Mucosa of stomach (tissue), 1 donor: Measurements from ENCODE around the gene TGM3.

ENCODE experiments used
- H3K27me3 ChIP-seq: one replicate; pipeline ENCODE4 v1.7.0; 2013; ENCODE audit warnings: mild to moderate bottlenecking, low read length; ENCODE audit not compliant: control insufficient read depth, insufficient read depth
- H3K36me3 ChIP-seq: one replicate; pipeline ENCODE4 v1.7.0; 2013; ENCODE audit warnings: low read length; ENCODE audit not compliant: control insufficient read depth, insufficient read depth
- H3K4me1 ChIP-seq: one replicate; pipeline ENCODE4 v1.7.0; 2013; ENCODE audit warnings: mild to moderate bottlenecking, low read length; ENCODE audit not compliant: control insufficient read depth, insufficient read depth
- H3K4me3 ChIP-seq: one replicate; pipeline ENCODE4 v1.7.0; 2013; ENCODE audit warnings: low read length
- H3K9ac ChIP-seq: one replicate; pipeline ENCODE4 v1.7.0; 2013; ENCODE audit warnings: mild to moderate bottlenecking, low read length, moderate library complexity
- H3K9me3 ChIP-seq: one replicate; pipeline ENCODE4 v1.7.0; 2013; ENCODE audit warnings: mild to moderate bottlenecking, low read length, moderate library complexity; ENCODE audit not compliant: control insufficient read depth
- donor health status: Pancreatic carcinoma.

Gene TGM3

GRCh38 chr20:2349801-2350200 lies 54.0 kb downstream of the TGM3 start:
- H3K9me3 ChIP-seq, result no peaks in the 10 kb centered on the region
- H3K4me3 ChIP-seq, result no peak overlapping the region
- H3K27me3 ChIP-seq, result peaks cover 7% of the 10 kb centered on the region
- H3K36me3 ChIP-seq, result no peaks in the 10 kb centered on the region
- no peak overlapping the region for H3K9ac ChIP-seq
- no peaks in the 10 kb centered on the region for H3K4me1 ChIP-seq

- no peaks in the 10 kb centered on the region for H3K36me3 ChIP-seq
- no peaks in the 10 kb centered on the region for H3K9me3 ChIP-seq
- H3K27me3 ChIP-seq, result peaks cover 7% of the 10 kb centered on the region
- no peaks in the 10 kb centered on the region for H3K4me1 ChIP-seq
- H3K4me3 ChIP-seq, result no peak overlapping the region
- H3K9ac ChIP-seq, result no peak overlapping the region
Observed at GRCh38 chr20:2350606-2351005, 54.8 kb downstream of the TGM3 start.

GRCh38 chr20:2353231-2353630 lies 57.4 kb downstream of the TGM3 start:
- no peak overlapping the region for H3K4me3 ChIP-seq
- H3K27me3 ChIP-seq, result peaks cover 5% of the 10 kb centered on the region
- no peaks in the 10 kb centered on the region for H3K4me1 ChIP-seq
- no peaks in the 10 kb centered on the region for H3K36me3 ChIP-seq
- no peak overlapping the region for H3K9ac ChIP-seq
- H3K9me3 ChIP-seq, result no peaks in the 10 kb centered on the region

GRCh38 chr20:2357114-2357513 lies 61.3 kb downstream of the TGM3 start:
- Histone ChIP-seq H3K4me3 (no peak overlapping the region), H3K36me3 (no peaks in the 10 kb centered on the region), H3K9me3 (no peaks in the 10 kb centered on the region), H3K4me1 (no peaks in the 10 kb centered on the region), H3K27me3 (no peaks in the 10 kb centered on the region), H3K9ac (no peak overlapping the region)

DNA sequence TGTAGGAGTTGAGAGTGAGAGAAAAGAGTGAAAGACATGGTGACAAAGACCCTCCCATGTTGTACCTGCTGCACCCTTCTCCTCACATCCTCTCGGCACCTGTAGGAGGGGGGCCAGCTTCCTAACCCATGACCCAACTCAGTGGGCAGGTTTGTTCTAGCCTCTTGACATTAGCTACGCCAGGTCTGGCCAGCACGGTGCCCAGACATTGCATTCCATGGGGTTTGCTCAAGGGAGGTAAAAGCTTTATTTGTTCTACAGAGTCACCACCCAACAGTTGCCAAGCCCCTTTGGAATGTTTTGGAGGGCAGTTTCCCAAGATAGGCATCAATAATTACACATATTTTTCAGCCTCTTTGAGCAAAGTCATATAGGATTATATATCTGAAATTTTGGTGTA lies 62.2 kb downstream of the TGM3 start:
- H3K4me3 ChIP-seq, result no peak overlapping the region
- H3K4me1 ChIP-seq, result no peaks in the 10 kb centered on the region
- H3K9ac ChIP-seq, result no peak overlapping the region
- no peaks in the 10 kb centered on the region for H3K9me3 ChIP-seq
- no peaks in the 10 kb centered on the region for H3K27me3 ChIP-seq
- H3K36me3 ChIP-seq, result no peaks in the 10 kb centered on the region

DNA sequence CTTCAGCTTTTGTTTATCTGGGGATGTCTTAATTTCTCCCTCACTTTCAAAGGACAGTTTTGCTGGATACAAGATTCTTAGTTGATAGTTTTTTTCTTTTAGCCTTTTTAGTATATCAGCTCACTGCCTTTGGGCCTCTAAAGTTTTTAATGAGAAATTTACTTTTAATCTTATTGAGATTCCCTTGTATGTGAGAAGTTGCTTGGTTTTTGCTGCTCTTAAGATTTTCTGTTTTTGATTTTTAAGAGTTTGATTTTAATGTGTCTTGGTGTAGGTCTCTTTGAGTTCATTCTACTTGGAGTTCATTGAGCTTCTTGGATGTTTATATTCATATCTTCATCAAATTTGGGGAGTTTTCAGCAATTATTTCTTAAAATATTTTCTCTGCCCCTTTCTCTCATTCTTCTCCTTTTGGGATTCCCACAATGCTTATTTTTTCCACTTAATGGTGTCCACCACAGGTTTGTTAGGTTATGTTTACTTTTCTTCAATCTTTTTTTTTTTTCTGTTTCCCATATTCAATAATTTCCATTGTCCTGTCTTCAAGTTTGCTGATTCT lies 65.3 kb downstream of the TGM3 start:
- Histone ChIP-seq H3K9me3 (no peaks in the 10 kb centered on the region), H3K9ac (no peak overlapping the region), H3K4me1 (no peaks in the 10 kb centered on the region), H3K36me3 (no peaks in the 10 kb centered on the region), H3K4me3 (no peak overlapping the region), H3K27me3 (no peaks in the 10 kb centered on the region)

- Histone ChIP-seq H3K27me3 (no peaks in the 10 kb centered on the region), H3K4me3 (no peak overlapping the region), H3K9me3 (no peaks in the 10 kb centered on the region), H3K9ac (no peak overlapping the region), H3K4me1 (no peaks in the 10 kb centered on the region), H3K36me3 (no peaks in the 10 kb centered on the region)
Observed at GRCh38 chr20:2363187-2363586, 67.4 kb downstream of the TGM3 start.

DNA sequence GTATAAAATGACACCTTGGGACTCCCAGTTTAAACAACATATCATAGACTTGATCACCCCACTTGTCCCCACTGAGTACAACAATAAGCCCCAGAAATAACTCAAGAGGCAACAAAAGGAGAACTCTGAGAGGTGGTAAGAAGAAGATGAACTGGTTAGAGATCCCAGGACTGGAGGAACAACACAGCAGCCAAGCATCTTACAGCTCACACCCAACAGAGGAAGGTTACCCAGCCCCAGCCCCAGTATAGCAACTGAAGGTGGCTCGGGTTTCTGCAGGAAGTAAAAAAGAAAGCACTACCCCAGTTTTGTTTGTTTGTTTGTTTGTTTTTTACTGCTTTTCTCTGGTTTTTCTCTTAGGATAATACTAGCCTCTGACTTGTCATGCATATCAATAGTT lies 67.8 kb downstream of the TGM3 start:
- H3K9ac ChIP-seq, result no peak overlapping the region
- H3K27me3 ChIP-seq, result no peaks in the 10 kb centered on the region
- no peaks in the 10 kb centered on the region for H3K36me3 ChIP-seq
- H3K9me3 ChIP-seq, result no peaks in the 10 kb centered on the region
- no peaks in the 10 kb centered on the region for H3K4me1 ChIP-seq
- no peak overlapping the region for H3K4me3 ChIP-seq

GRCh38 chr20:2364044-2364443 lies 68.2 kb downstream of the TGM3 start:
- no peaks in the 10 kb centered on the region for H3K27me3 ChIP-seq
- H3K36me3 ChIP-seq, result no peaks in the 10 kb centered on the region

GRCh38 chr20:2365091-2365490 lies 69.3 kb downstream of the TGM3 start:
- Histone ChIP-seq H3K36me3 (no peaks in the 10 kb centered on the region), H3K9me3 (no peaks in the 10 kb centered on the region), H3K4me1 (no peaks in the 10 kb centered on the region), H3K9ac (no peak overlapping the region), H3K27me3 (no peaks in the 10 kb centered on the region), H3K4me3 (no peak overlapping the region)

More at GRCh38 chr20:2364044-2364443, 68.2 kb downstream of the TGM3 start:
- H3K4me1 ChIP-seq, result no peaks in the 10 kb centered on the region
- H3K4me3 ChIP-seq, result no peak overlapping the region
- no peak overlapping the region for H3K9ac ChIP-seq
- no peaks in the 10 kb centered on the region for H3K9me3 ChIP-seq

- Histone ChIP-seq H3K36me3 (no peaks in the 10 kb centered on the region), H3K4me1 (no peaks in the 10 kb centered on the region), H3K9me3 (no peaks in the 10 kb centered on the region), H3K27me3 (no peaks in the 10 kb centered on the region), H3K9ac (no peak overlapping the region), H3K4me3 (no peak overlapping the region)
Observed at GRCh38 chr20:2365666-2366065, 69.9 kb downstream of the TGM3 start.

DNA sequence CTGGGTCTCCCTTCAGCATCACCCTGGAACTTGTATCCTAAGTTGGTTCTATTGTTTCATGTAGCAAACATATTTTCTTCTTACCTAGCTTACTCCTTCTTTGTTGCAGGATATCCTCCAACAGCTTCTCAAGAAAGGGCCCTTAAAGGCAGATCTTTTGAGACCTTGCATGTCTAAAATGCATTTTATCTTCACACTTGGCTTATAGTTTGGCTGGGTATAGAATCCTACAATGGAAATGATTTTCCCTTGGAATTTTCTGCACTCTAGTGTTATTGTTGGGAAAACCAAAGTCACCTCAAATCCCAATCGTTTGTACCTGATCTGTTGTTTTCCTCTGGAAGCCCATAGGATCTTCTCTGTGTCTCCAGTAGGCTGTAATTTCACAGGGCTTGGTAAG lies 72.8 kb downstream of the TGM3 start:
- H3K9ac ChIP-seq, result no peak overlapping the region
- no peaks in the 10 kb centered on the region for H3K27me3 ChIP-seq
- H3K4me1 ChIP-seq, result no peaks in the 10 kb centered on the region
- H3K9me3 ChIP-seq, result no peaks in the 10 kb centered on the region
- no peaks in the 10 kb centered on the region for H3K36me3 ChIP-seq
- H3K4me3 ChIP-seq, result no peak overlapping the region

- no peak overlapping the region for H3K9ac ChIP-seq
- H3K9me3 ChIP-seq, result no peaks in the 10 kb centered on the region
- H3K36me3 ChIP-seq, result no peaks in the 10 kb centered on the region
- H3K4me3 ChIP-seq, result no peak overlapping the region
- no peaks in the 10 kb centered on the region for H3K27me3 ChIP-seq
- no peaks in the 10 kb centered on the region for H3K4me1 ChIP-seq
Observed at GRCh38 chr20:2373098-2373497, 77.3 kb downstream of the TGM3 start.
